Suppressor macrophage treated with lipopolysaccharide for 1 hour (primary cell): Measurements from ENCODE around the gene ITPKA.

ENCODE experiments used
- DNase-seq, 3 donors: peaks; one replicate each; pipeline ENCODE4 v3.0.0-alpha.2; 2020 to 2022

Gene ITPKA

DNA sequence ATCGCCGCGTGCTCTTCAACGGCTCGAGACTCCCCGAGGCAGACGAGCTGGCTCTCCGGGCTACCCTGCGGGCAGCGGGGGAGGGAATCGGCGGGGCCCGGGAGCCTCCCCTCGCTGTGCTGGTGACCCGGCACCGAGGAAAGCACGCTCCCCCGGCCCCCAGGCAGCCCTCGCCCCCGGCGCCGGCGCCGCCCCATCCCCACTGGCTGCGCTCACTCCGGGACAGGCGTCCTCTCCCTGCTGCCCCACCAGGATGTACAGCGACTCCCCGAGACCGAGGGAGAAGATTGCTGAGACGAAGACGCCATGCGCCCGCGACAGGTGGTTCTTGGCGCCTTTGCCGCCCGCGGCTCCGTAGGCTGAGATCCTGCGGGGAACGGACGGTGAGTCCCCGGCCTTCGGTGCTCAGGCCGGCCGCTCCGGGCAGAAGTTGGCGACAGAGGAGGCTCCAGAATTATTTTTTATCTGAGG lies 18.3 kb downstream of the ITPKA start:
- peak in 1 of 3 donors; percentile 30 for DNase-seq

- no peak for DNase-seq
Measured at GRCh38 chr15:41512512-41512939, 18.9 kb downstream of the ITPKA start.

DNA sequence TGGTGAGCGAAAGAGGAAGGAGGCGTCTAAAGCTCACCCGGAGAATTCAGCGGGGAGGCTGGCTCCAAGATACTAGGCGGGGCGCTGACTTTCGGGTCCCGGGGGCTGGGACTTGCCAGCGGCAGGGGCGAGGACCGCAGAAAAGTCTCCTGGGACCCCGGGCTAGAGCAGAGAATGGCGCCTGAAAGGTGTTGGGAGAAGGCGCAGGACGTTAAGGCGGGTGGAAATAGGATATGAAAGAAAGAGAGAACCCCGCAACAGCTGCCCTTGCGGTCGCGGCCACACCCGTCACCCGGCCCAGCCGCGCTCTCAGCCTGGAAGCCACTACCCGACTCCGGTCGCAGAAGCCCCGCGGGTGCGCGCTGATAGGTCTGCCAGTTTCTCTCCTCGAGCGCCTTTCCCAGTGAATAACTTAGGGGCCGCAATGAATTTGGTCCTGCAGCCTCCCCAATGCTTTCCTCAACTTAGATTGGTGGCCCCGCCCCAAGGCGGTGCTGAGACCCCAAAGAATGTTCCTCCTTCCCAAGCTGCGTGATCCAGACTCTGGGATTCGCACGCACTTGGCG lies 19.3 kb downstream of the ITPKA start:
- DNase-seq = peak; percentile 30 to 62 (median 38)

GRCh38 chr15:41513506-41514227 lies 20.0 kb downstream of the ITPKA start, which contains the start of gene LTK:
LTK (minus strand) TSS chr15:41513827; CDS start chr15:41513709, 118 bp downstream.
- no peak for DNase-seq

- DNase-seq = no peak
Measured at GRCh38 chr15:41517895-41518449, 24.3 kb downstream of the ITPKA start.

DNA sequence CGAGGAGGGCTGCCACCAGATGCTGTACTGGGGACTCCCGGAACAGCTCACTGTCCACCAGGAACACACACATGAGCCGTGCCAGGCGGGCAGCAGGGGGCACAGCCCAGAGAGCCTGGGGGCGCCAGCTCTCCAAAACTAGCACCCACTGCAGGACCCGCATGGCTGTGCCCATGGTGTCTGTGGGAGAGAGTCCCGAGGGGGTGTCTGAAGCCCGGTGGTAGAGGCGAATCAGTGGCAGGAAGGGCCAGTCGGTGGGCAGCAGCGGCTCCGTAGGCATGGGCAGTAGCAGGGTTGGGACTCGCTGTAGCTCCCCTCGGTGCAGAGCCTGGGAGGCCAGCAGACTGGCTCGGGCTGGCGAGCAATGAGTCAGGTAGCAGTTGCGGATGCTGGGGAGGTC lies 27.0 kb downstream of the ITPKA start:
- DNase-seq = no peak

DNA sequence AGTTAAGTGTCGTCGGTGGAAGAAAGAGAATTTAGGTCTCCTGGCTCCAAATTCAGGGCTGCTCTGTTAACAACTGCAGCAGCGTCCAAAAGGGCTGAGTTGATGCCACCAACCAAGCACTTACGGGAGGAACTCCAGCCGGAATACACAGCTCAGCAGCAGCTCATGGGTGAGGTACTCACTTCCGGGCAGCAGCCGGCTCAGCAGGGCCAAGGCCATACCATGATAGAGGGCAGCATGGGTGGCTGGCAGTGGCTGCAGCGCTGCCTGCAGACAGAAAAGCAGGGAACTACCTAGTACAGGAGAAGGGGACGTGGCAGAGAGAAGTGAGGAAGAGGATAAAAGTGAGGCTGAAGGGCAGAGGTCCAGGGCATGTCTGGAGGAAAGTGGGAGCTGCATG lies 27.9 kb downstream of the ITPKA start:
- DNase-seq = no peak

DNA sequence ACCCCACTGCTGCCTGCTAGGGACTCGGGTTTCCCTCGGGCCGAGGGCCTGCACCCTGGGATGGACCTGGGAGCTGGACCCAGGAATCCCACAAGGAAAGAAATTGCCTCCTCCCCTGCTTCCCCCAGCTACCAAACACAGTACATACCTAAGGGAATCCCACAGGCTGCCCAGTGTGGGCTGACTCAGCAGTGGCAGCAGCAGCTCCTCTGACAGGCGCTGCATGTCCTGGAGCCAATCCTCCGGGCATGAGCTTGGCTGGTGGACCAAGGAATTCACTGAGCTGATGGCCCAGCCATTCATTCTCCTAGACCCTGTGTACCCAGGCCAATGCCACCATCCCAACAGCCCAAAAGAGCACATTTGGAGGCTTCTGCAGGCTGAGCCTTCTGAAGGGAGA lies 29.4 kb downstream of the ITPKA start:
- DNase-seq = no peak

DNA sequence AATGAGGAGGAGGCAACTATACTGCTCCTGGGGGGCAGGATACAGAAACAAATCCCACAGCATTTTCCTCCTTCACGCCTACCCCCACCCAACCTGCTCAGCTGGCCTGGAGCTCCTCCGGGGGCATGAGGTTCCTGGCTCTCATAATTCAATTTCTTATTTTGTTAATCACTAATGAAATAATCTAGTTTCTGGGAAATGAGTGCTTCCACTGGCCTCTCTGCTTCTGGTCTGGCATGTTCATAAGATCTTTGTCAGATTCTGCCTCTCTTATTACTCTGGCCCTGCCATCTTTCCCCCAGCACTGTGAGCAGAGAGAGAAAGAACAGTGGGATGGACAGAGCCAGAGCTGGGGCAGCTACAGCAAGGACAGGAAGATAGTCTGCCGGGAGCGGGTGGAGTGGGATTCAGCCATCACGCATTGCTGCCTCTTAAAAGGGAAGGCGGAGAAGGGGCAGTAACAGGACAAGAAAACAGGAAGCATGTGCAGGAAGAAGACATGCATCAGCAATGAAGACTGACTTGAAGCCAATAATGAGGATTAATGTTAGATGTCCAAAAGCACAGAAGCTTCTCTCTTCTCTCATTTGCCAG lies 36.8 kb downstream of the ITPKA start:
- peak; percentile 24 to 25 (median 25) for DNase-seq

DNA sequence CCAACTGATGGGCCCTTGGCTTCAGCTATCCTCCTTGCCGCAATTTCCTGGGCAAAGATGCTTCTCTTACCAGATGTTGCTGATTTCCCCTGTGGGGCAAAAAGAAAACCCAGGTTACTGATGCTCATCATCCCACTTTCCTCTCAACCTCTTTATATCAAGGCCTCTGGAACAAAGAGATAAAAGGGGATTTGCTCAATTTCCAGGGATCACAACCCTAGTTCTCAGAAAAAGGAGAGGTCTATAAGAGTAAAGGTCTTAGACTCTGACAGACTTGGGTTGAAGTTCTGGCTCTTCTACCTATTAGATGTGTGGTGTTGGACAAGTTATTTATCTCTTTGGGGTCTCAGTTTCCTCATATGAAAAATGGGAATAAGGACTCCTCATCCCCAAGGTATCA lies 41.9 kb downstream of the ITPKA start:
- no peak for DNase-seq

DNA sequence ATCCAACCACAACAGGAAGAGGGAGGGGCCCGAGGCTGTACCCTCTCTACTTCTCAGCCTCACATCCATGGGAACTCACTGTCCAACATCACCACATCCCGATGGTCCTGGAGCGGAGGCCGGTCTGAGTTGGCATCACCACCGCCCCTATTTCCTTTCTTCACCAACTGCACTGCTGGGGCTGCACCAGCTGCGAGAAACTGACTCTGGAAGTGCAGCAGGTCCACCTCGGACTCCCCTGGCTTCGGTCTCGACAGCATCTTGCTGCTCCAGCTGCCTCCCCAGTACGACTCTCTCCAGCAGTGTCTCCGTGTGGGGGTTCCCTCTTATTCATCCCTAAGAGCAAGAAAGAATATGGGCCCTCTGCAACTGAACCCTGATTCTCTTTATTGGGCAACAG lies 43.2 kb downstream of the ITPKA start:
- DNase-seq = no peak

GRCh38 chr15:41543521-41543870 lies 49.8 kb downstream of the ITPKA start:
- no peak for DNase-seq

DNA sequence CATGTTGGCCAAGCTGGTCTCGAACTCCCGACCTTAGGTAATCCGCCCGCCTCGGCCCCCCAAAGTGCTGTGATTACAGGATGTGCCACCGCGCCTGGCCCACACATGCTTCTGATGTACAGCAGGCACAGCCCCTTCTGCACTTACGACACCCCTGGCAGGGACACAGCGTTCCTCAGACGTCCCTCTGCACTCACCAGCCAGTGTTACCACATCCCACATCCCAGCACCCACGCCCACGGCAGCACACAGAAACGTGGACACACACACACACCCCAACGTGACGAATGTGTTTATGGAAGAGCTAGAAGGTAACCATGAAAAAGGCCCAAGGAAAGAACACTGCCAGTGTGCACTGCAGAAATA lies 51.0 kb downstream of the ITPKA start:
- peak; percentile 33 to 44 (median 34) for DNase-seq

- no peak for DNase-seq
Measured at GRCh38 chr15:41545218-41545617, 51.5 kb downstream of the ITPKA start.

DNA sequence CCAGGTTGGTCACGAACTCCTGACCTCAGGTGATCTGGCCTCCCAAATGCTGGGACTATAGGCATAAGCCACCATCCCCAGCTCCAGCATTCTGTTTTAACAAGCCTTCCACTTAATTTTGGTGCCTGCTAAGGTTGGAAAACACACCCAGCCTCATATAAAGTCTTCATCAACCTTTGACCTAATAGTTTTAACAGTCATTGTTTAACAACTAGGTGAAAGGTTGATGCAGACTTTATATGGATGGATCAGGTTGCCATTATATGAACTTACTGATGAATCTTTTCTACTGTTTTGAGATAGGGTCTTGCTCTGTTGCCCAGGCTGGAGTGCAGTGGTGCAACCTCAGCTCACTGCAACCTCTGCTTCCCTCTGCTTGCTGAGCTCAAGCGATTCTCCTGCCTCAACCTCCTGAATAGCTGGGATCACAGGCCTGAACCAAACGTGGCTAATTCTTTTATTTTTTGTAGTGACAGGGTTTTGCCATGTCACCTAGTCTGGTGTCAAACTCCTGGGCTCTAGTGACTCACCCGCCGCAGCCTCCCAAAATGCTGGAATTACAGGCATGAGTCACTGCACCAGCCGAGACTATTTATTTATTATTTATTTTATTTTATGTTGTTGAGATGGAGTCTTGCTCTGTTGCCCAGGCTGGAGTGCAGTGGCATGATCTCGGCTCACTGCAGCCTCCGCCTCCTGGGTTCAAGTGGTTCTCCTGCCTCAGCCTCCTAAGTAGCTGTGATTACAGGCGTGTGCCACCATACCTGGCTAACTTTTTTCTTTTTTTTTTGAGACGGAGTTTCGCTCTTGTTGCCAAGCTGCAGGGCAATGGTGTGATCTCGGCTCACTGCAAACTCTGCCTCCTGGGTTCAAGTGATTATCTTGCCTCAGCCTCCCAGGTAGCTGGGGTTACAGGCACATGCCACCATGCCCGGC lies 53.4 kb downstream of the ITPKA start:
- DNase-seq = peak; percentile 29 to 49 (median 36)

DNA sequence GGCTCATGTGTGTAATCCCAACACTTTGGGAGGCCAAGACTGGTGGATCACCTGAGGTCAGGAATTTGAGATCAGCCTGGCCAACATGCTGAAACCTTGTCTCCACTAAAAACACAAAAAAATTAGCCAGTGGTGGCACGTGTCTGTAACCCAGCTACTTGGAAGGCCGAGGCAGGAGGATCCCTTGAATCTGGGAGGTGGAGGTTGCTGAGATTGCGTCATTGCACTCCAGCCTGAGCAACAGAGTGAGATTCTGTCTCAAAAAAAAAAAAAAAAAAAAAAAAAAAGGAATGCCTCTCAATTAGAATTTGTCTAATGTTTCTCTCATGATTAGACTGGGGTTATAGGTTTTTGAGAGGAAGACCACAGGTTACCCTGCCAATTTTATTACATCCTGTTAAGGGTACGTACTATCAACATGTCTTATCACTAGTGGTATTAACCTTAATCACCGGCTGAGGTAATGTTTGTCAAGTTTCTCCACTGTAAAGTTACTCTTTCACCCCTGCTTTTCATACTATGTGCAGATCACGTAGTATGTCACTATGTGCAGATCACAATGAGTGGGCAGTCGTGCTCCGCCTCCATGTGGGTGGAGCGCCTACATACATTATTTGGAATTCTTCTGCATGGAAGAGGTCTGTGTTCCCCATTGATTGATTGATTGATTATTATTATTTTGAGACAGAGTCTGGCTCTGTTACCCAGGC lies 56.5 kb downstream of the ITPKA start:
- no peak for DNase-seq
